Left colon (tissue), 2 donors: ENCODE results near the gene FOXP1. TPM values are rescaled to one million over a fixed set of nuclear protein-coding genes. Genes with fewer than 3 reads are reported as not detected.
"Not testable (repeated sequence)": the region's sequence is repeated elsewhere in the genome, so short reads cannot be mapped to it uniquely, and the experiment has no call there.

Experiments
- ATAC-seq: fragments of 200-7000 bp; cut with Tn5 transposase; one replicate; pipeline ENCODE4 v1.9.1; 2020; ENCODE audit warnings: mild to moderate bottlenecking, moderate library complexity
- DNase-seq, 2 donors: peaks; one replicate each; pipeline ENCODE4 v3.0.0-alpha.2; 2020
- intact Hi-C, 2 donors: fragments of 100-400 bp; cut with DNase I in 1 of 2; cut with micrococcal nuclease in 1 of 2; formaldehyde crosslinking; loops; one replicate each; pipeline versions ENCODE4 v1.11.2 to v1.14.0; 2022; cut with DNase I, micrococcal nuclease
- total RNA-seq, 2 donors: library from RNA; stranded (reverse); fragmentation: NEBNext Ultra II Directional; extraction: Animal tissue kit (Norgen Biotek cat#: 25700); gene quantifications; one replicate each; pipeline ENCODE4 v1.2.1, GENCODE V29; 2021
- donor health status: DM: no; HTN: no; CAD: no.
- donor health status: DM: yes; HTN: yes; CAD: no.

Gene FOXP1
- total RNA-seq, 2 donors from 2014 or later: 131 to 135 TPM

DNA sequence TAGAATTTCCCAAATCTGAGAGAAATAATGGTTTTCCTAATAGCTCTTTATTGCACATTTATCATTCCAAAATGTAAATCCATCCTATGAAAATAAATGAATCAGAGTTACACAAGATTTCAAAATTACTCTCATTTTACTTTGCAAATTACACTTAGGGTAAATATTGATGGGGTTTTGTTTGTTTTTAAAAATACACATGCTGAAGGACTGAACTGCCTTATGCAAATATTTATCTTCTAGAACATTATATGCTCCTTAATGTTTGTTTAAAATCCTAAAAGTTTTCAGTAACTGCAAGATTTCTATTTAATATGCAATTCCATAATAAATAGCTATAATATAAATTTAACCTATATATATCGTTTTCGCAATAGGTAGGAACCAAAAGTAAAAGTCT is 38.2 kb downstream of the FOXP1 start:
- intact Hi-C loops: no loop called here
- DNase-seq: no peak
- no peak for ATAC-seq

DNA sequence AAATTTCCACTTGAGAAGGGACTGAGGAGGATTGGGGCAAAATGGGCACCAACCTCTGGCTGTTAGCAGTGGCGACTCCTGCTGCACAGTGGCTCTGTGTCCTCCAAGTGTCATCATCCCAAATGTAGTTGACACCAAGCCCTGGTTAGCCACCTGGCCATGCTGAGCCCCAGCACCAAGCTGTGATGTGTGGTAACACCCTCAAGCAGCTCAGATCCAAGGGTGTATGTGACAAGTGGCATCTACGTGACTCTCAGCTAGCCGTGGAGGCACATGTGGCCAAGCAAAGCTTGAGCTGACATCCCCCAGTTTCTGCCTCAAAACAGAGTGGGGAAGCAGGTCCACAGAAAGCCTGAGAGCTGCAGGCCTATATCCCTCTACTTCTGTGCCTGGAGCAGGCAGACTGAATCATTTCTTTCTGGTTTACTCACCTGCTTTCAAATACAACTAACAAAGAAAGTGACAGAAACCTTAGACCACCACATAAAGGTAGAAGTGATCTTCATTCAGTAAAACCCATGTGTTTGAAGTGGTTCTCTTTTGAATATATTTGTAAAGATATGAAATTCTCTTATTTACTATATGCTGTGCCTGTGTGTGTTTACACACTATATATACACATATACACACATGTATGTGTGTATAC is 40.0 kb downstream of the FOXP1 start:
- DNase-seq (no peak), ATAC-seq (no peak)
- intact Hi-C loops: no loop called here

DNA sequence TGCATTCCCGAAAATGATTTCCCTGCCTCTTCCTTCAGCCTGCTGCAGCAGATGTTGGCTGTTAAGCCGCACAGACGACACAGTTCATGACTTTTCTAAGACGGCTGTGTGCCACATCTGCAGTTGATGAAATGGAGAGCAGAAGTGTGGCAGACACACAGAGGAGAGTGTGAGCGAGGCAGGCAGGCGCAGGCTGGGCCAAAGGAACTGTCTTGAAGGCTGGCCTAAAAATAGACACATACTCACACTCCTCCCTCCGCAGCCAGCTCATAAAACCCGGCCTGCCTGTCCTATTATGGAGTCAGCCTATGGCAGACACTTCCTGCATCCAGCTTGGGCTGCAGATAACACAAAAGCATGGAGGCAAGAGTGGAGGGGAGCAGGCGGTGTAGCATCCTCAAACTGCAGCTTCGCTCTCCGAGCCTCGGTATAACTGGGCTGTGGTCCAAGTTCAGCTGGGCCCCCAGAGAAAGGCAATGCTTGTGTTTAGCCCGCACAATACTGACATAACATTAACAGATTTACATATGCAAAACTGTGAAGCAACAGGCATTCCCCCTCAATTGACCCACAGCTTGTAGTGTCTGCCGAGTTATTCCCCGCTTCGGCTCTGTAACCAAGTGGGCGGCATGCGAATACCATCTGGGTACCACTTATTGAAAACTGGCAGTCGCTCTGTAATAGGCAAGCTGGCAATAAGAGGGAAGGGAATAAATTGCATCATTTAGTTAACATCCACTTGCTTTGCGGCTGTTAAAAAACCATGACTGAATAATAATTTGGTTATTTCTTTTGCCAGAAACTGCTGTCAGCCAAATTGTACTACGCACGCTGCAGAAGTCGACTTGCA is 40.8 kb downstream of the FOXP1 start:
- ATAC-seq (peak; percentile 99), DNase-seq (peak; percentile 85 to 93)
- intact Hi-C loops: no loop called here

DNA sequence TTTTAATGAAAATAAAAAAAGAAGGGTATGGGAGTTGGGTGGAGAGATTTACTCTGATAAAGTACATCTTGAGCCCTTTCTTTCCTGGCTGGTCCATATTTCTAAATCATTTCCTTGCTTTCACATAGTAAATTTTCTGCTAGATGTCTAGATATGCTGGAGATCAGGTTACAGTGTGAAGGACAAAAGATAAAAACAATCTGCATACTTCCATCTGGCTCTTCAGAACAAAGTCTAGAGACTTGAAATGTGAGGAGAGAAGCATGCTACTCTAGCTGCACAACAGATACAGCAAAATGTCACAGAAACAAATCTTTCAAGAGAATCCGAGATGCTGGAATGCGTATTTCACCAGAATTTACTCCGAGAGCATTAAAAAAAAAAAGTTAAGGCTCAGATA is 42.2 kb downstream of the FOXP1 start:
- DNase-seq (no peak), ATAC-seq (no peak)
- intact Hi-C loops: no loop called here

DNA sequence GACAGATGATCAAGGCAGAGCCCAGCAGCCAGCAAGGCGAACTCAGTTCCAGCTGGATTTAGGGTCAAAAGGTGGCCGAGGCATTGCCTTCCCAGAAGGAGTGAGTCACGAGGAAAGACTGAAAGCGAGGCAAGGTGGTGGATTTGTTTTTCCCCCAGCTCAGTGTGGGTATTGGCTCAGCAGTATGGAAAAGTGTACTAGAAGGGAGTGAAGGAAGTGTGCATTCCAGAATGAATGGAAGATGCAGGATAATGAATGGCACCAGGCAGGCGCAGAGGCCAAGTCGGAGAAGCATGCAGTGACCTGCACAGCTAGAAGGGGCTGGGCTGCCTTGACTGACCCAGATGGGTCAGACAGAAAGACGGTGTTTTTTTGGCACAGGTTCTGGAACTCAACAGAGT is 46.3 kb downstream of the FOXP1 start:
- intact Hi-C loops: no loop called here
- ATAC-seq (no peak), DNase-seq (no peak)

DNA sequence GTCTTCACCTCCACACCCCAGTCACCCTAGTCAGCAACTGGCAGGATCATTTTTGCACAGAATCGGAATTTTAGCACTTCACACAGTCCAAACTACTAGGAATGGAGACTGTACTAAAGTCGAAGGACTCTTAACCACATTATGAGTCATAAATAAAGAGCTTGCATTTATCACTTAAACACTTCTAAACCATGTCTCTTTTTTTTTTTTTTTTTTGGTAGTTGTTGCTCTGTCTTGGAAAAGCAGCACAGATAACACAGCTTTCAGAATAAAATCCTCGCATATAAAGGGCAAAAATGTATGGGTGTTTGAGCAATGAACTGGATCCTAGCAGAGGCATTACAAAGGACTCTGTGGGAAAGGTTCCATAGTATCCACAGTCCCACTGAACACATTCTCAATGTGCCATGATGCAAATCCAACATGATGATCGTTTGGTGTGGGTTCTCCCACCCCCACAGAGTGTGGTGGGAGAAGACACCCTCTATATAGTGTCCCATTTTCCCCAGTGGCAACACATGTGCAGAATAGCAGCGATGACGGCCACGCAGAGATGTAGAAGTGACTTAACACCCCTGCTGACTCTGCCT is 47.1 kb downstream of the FOXP1 start:
- DNase-seq (no peak), ATAC-seq (no peak)
- intact Hi-C loops: no loop called here

DNA sequence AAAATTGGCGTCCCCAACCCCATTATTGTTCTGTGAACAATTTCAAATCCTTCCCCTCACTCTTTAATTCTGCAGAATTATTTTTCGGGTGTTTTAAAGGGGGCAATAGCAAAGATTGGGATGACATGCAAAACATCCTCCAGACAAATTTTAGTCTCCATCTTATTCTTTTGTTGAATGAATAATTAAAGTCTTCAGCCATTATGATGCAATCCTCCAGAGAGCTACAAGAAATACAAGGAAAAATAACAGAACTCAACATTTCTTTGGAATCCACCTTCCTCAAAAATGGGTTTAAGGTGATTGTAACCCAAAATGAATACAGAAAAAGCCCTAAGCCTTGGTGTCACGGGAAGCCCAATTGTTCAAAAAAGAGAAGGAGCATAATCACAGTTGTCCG is 49.9 kb downstream of the FOXP1 start:
- DNase-seq (no peak), ATAC-seq (no peak)
- intact Hi-C loops: no loop called here

DNA sequence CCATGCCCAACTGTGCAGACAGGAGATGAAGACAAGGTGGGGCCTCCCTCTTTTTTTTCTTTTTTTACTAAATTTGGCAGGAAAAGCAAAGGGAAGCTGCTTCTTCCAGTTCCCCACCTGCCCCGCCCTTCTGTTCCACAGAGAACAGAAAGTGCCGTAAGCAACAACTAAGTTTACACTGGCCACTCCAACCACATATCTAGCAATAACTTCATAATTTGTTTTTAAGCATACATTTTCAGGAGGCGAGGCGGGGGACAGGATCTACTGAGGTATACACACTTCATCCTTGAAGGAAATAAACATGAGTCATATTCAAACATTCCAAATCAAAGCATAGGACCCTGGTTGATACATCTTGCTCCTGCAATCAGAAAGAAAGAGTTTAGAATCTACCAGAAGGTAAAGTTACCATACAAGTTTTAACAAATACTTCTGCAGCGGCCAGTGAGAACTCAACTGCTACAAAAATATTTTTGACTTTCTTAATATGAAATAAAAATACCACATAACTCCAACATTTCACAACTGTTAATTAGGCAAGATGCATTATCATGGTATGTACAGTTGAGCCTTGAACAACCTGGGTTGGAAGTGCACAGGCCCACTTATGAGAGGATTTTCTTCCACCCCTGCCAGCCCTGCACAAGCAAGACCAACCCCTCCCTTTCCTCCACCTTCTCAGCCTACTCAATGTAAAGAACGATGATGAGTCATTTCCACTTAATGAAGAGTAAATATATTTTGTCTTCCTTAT is 50.7 kb downstream of the FOXP1 start:
- peak; percentile 47 for ATAC-seq
- peak in 1 of 2 donors; percentile 52 for DNase-seq
- intact Hi-C loops: no loop called here

DNA sequence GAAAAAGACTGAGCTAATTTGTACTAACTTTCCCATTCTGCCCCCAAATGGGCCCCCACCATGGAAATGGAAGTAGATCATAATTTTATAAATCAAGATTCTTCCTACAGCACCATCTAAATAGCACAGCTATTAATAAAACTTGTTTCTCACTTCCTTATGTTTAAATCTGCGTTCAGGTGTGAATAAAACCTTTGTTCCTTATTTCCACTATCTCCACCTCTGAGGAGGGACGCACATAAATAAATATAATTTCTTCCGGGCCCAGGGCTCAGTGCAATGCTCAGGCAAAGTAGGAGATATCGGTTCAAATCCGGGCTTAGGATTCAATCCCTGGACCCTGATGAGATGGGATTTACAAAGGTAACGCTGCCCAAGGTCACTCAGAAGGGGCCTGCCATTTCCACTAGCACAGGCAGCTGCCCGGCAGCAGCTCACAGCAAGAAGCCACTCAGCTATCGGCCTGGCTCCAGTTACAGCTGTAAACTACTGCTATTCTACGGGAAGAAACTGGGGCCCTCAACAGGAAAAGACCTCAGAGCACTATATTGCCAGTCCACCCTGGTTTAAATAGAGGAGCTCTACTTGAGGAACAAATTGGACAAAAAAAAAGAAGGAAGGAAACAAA is 52.5 kb downstream of the FOXP1 start:
- DNase-seq: no peak
- intact Hi-C loops: no loop called here
- ATAC-seq: peak; percentile 77

DNA sequence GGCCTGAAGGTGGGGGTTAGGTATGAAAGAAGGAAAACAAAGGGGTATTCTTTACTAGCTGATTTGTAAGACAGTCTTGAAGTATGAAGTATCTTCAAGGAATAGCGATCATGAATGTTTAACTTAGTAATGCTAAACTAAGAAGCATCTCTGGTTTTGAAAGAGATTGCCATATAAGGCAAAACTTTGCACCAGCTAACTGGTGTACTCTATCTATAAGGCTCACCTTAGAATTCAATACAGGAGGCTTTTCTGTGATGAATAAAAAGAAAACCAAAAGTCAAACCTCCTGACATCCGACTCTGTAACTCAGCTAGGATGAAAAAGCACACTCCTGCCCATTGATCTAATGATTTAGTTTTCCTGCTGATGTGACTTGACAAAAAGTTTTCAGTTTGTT is 54.7 kb downstream of the FOXP1 start:
- ATAC-seq (no peak), DNase-seq (no peak)
- intact Hi-C loops: no loop called here

DNA sequence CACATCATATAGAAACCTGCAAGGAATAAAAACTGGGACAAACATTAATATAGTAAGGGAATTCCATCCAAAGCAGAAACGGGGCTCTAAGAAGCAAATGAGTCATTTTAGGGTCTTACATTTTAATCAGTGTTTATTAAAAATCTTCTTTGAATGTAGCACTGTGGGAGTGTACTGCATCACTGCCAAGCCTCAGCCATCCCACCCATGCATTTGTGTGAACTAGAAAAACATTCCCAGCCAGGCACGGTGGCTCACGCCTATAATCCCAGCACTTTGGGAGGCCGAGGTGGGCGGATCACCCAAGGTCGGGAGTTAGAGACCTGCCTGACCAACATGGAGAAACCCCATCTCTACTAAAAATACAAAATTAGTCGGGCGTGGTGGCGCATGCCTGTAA is 57.1 kb downstream of the FOXP1 start:
- ATAC-seq, DNase-seq, intact Hi-C loops: not testable (repeated sequence)

DNA sequence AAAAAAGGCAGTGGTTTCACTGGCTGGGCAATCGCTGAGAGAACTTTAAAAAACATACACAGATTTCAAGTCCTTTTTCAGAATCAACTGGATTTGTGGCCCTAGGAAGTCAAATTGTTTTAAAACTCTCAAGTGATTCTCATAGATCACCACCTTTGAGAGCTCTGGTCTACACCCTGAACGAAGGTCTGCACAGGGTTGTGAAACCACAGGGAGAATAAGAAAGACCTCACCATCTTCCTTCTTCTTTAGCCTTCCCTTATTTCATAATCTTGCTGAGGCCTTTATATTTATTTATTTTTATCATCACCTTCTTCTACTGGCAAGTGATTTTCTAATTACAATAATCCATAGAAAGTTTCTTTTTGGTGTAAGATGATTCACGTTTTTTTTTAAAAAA is 58.1 kb downstream of the FOXP1 start:
- ATAC-seq (no peak), DNase-seq (no peak)
- intact Hi-C loops: no loop called here

DNA sequence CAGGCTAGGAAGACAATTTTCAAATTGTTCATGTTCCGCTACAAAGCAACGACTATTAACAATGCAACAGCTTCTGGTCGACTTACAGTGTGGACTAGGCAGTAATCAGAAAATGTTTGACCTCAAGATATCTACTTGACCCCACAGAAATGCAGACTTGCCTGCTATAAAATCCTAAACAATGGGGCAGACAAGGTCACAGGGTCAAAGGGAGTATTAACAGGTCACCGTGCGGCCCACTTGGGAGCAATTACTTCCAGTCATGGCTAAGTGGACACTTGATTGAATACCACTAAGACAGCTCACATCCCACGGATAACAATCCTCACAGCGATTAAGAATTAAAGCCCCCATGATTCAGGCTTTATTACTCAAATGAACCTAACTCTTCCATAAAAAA is 58.9 kb downstream of the FOXP1 start:
- no peak for ATAC-seq
- intact Hi-C loops: no loop called here
- no peak for DNase-seq

DNA sequence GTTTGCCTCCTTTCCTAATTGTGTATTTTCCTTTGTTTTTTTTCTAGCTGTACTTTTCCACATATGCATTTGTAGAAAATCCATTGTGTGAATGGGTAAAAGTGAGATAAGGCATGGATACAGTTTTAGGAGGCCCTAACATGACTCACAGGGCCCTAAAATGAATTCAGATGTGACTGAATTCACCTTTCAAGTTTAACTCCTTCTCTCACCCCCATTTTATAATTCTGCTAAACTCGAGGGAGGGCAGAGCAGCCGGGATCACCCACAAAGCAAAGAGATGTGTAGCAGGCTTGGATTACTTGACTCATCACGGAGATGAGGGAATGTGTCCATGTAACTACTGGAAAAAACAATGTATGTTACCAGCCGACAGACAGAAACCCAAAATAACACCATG is 59.9 kb downstream of the FOXP1 start:
- no peak for DNase-seq
- intact Hi-C loops: no loop called here

DNA sequence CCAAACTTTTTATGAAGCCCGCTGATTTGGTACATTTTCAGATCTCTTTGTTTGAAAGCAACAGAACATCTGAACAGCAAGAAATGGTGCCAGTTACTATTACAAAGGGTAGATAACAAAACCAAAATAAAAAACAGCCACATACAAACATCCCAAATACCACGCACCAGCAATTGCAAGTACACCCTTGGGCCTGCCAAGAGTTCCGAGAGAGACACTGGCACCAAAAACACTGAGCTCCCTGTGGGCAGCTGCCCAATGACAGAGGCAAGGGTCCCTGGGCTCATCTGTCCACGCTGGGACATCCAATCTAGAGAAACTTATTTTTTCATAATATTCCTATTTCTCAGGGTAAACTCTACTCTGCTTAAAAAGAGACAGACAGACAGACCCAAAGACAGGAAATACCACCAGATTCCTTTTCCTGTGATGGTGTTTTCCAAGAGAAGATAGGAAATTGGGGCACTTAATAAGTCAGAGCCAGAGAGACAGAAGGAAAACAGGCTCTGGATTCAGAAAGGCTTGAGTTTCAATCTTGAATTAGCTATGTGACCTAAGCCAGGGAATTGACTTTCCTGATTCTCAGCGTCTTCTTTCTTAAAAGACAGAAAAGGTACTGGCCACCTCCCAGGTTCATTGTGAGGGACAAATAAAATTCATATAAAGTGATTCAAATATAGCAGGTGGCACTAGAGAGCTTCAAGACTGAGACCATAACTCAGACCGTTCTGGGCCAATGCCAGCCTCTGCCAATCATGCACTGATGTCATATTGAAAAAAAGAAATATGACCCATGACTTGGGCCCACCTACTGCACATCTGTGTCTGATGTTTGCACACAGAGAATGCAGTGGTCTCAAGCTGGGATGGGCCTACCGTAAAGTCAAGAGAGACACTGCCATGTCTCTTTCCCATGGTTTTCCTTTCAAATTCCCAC is 61.3 kb downstream of the FOXP1 start:
- ATAC-seq (no peak), DNase-seq (no peak)
- intact Hi-C loops: no loop called here

More for the DNA sequence above, 59.9 kb downstream of the FOXP1 start:
- ATAC-seq: no peak

DNA sequence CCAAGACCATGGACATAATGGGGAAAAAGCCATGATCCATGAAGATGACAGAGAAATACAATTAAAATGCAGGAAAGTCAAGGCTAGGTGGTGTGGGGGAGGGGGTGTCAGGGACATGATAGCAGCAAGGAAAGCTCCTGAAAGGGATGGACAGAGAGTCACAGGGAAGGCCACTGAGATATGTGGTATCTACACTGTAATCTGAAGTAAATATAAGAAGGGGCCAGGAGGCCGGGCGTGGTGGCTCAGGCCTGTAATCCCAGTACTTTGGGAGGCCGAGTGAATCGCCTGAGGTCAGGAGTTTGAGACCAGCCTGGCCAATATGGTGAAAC is 62.5 kb downstream of the FOXP1 start:
- ATAC-seq (no peak), DNase-seq (no peak)
- intact Hi-C loops: no loop called here

DNA sequence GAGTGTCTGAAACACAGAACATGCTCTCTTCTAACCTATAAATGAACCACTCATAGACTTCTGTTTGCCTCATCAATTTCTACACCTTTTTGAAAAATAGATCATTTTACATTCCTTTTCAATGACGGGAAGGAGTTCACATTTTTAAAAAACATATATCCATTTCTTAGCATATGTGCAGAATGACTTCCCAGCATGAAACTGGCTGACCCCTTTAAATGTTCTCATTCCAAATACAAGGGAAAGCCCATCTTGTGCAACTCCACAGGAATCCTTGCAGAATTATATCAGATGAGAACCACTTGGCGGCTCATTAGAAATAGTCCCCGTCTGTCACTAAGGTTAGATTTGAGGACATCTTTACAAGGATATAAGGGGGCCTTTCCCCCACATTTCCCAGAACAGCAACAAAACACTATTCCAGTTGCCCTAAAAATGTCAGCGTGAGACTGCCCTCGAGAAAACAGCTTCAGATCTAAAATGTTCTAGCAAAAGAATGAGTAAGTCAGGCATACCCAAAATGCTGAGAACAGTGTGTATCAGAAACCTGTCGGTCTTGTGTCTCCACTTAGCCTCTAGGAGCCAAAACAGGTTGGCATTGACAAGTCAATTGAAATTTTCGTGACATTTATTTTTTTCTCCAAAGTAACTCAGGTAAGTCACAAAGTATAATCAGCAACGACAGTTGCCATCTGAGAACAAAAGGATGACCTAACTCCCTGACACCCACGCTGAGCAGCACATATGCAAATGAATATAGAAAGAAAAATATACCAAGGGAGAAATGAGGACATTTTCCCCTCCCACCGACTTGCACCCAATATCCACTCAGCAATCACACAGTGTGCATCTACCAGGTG is 63.1 kb downstream of the FOXP1 start:
- intact Hi-C loops: no loop called here
- ATAC-seq (no peak), DNase-seq (no peak)
